Stimulated activated CD4-positive, alpha-beta T cell treated with anti-CD3 and anti-CD28 coated beads, TNF-alpha, amount 100 ng/mL, for 48 hours (primary cell): Measurements from ENCODE around the gene BLTP3B.

Source experiments
- DNase-seq, 3 donors: peaks; one replicate each; pipeline ENCODE4 v3.0.0-alpha.2; 2020; ENCODE audit warnings: low read depth in 3 of 3

BLTP3B gene

DNA sequence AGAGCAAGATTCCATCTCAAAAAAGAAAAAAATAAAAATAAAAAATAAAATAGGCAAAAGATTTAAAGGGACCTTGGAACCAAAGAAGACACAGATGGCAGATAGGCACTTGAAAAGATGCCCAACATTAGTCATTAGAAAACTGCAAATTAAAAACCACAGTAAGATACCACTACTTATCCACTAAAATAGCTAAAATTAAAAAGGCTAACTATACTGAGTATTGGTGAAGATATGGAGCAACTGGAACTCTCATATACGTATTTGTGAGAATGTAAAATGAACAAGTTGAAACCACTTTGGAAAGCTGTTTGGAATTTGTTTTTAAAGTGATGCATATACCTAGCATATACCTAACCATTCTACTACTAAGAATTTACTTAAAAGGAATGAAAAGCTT, 22.3 kb downstream of the BLTP3B start:
- no peak for DNase-seq

- no peak for DNase-seq
Measured at GRCh38 chr12:100115291-100115690, 27.4 kb downstream of the BLTP3B start.

GRCh38 chr12:100114574-100114973, 28.1 kb downstream of the BLTP3B start:
- no peak for DNase-seq

GRCh38 chr12:100110276-100110675, 32.4 kb downstream of the BLTP3B start:
- no peak for DNase-seq

DNA sequence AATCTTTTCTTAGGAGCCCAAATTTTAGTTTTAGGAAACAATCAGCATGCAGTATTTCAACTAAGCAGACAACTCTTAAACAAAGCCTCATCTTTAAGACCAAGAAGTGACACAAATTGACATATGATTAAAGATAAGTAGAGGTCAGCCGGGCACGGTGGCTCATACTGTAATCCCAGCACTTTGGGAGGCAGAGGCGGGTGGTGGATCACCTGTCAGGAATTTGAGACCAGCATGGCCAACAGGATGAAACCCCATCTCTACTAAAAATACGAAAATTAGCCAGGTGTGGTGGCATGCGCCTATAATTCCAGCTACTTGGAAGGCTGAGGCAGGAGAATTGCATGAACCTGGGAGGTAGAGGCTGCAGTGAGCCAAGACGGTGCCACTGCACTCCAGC, 35.8 kb downstream of the BLTP3B start:
- no peak for DNase-seq

- no peak for DNase-seq
Measured at GRCh38 chr12:100105661-100106060, 37.0 kb downstream of the BLTP3B start.

DNA sequence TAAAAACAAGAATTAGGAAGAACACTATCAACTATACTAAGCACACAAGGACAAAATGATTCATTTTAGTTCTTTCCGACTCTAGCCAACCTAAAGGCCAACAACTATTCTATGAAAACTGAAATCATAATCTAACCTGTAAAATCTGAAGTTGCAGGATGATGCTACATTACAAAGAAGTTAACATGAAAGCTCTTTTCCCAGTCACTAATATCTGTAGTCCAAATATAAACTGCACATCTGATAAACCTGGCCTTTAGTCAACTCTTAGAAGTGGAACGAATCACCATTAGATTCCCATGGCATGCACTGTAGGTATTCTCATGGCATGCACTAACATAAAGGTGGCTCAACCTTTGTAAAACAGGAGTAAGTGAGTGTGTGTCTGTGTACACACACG, 41.7 kb downstream of the BLTP3B start:
- DNase-seq = no peak
